GM21737 (cell line): ENCODE measurements around the gene EMILIN2.

Experiments used
- ATAC-seq: cut with Tn5 transposase; IDR thresholded peaks from one replicate; pipeline ENCODE4 v1.9.1; 2021; ENCODE audit warnings: mild to moderate bottlenecking, moderate library complexity; ENCODE audit not compliant: unreplicated experiment

Gene EMILIN2

DNA sequence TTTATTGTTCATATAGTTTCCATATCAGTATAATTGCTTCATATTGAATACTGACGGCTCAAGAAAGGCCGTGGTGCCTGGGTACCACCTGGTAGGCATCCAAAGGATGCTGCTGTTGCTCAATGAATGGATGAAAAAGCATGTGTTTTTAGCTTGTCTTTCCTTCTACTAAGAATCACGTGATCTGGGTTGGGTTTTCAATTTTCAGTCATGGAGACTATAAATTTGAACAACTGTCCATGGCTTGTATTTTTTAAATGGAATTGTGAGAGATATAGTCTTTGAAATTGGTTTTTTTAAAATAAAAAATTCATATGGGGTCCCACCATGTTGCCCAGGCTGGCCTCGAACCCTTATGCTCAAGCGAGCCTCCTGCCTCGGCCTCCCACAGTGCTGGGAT, 25.3 kb downstream of the EMILIN2 start:
- no peak for ATAC-seq

DNA sequence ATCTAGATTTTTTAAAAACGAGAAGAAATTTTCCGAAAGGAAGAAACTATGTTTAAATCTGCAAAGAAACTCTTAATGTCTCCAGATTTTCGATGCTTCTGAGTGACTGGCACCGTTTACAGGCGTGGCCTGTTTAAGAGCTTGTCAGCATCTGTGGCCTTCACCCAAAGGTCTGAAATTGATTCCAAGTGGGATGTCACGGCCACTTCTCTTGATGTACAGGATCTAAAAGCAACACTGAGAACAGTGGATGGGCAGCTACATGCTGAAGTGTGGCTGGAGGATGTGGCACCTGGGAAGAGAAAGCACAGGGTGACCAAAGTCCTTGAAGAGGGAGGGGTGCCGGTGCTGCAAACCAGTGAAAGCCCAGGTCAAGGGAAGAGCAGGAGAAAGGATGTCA, 28.0 kb downstream of the EMILIN2 start:
- no peak for ATAC-seq

DNA sequence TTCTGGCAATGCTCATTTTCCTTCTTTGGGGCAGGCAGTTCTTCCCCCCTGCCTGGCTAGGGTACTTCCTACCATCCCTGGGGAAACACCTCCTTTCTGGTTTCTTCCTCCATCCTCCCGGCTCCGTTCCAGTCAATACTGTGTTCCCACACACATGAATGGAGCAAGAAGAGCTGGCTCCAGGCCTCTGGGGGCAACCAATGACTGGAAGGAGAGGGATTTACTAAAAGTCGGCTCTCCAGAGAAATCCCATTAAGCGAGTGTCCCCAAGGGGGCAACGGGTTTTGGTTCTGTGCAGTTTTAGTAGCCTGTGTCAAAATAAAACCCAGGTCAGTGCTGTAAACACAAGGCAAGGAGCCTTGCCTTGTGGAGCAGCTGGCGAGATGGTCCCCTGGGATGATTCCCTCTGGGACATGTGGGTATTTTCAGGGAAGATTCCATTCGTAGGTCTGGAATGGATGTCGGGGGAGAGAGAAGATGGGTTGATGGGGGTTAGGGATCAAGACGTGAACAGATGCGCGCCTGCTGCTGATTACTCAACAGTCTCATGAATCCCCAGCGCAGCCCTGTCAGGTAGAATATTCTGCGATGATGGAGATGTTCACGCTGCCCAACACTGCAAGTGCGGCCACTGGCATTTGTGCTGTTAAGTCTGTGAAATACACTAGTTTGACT, 32.0 kb downstream of the EMILIN2 start:
- no peak for ATAC-seq

GRCh38 chr18:2879889-2880288, 33.1 kb downstream of the EMILIN2 start:
- ATAC-seq: no peak

DNA sequence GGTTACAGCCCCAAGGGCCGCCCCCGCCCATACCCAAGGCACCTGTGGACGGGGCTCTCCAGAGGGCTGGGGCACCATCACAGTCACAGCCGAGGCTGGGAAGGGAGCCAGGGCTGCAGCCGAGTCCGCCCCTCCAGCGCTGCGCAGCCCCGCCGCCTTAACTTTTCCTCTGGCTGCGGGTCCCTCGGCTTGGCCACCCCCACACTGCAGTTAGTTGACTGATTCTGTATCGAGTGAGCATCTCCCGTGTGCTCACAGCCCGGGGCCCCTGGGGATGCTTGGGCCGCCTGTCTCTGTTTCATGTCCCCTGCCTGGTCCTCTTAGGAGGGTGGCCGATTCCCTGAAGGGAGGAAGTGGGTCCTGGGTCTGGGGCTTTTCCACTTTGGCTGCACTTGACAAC, 33.7 kb downstream of the EMILIN2 start:
- no peak for ATAC-seq

DNA sequence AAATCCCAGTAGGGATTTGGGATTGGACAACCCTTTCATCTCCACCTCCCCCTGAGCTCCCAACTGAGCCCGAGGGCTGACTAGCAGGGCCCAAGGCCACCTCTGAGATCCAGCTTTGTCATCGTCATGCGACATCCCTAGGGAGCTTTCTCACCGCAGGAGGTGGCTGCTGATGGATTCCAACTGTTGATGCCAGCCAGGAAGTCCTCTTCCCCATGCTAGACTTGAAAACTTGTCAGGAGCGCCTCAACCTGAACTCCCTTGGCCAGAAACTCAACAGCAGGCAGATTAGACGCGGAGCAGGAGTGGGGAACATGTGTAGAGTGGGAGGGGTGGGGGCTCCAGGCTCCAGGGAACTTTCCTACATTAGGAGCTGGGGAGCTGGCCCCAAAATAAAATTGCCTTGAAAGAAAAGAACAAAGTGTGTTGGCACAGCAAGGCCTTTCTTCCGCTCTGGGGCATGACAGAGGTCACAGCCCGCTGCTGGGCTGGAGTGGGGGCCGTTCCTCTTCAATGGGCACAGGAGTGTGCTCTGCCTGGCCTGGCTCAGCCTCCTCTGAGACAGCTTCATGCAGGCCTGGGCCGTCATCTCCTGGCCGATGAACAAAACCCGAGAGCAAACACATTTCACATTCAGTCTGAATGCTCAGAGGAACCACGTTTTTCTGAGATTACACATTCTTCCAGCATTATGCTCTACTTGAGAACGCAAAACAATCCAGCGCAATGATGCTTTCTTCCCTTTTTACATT, 34.5 kb downstream of the EMILIN2 start:
- ATAC-seq: no peak

DNA sequence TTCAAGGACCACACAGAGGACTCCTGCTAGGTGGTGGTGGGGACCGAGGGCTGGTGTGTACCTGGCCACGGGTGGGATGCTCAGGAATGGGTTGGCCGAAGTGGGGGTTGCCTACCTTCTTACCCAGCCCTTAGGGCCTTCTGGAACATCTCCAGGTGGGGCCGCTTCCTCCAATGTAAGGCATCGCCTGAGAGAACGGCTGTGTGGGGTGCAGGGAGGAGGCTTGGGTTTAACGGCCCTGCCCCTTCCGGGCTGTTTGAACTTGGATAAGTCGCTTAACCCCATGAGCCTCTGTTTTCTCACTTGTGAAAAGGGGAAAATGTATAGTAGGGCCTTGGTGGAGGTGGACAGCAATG, 35.0 kb downstream of the EMILIN2 start:
- no peak for ATAC-seq

DNA sequence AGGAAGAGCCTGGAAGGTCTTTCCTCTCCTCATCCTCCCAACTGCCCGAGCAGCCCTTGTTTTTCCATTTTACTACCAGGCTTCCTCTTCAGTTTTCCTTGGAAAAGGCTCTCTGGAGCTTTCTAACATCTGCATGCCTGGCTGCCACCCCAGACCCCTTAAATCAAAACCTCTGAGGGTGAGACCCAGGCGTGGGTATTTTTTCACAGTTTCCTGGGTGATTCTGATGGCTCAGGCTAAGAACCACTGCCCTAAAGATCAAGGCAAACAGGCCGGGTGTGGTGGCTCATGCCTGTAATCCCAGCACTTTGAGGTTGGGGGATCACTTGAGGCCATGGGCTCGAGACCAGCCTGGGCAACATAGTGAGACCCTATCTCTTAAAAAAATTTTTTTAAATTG, 35.4 kb downstream of the EMILIN2 start:
- ATAC-seq: no peak

DNA sequence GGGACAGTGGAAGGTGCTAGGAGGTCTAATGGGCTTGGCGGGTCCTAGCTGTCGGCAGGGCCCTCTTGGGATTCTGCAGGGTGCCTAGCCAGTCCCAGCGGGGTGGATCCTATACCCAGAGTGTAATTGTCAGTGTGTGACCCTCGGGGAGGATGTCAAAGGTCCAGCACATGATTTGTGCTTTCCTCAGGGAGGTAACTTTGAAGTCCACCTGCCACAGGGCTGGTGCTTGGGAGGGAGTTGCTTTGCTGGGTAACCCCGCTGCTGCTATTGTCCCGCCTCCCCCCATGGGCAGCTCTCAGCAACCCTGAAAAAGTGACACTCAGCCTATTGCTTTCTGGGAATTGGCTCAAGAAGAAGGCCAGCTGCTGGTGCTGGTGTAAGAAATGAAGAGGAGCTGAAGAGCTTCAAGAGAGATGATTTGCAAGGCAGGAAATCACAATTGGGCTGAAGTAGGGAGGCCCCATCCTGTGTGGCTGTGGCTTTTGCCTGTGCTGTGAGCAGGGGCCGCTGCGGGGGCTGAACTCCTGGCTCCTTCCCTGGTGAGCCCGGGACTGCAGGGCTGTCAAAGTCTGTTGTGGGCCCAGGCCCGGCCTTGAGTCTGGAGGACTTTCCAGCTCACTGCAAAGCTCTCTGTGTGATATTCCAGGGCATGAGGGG, 36.4 kb downstream of the EMILIN2 start:
- no peak for ATAC-seq

DNA sequence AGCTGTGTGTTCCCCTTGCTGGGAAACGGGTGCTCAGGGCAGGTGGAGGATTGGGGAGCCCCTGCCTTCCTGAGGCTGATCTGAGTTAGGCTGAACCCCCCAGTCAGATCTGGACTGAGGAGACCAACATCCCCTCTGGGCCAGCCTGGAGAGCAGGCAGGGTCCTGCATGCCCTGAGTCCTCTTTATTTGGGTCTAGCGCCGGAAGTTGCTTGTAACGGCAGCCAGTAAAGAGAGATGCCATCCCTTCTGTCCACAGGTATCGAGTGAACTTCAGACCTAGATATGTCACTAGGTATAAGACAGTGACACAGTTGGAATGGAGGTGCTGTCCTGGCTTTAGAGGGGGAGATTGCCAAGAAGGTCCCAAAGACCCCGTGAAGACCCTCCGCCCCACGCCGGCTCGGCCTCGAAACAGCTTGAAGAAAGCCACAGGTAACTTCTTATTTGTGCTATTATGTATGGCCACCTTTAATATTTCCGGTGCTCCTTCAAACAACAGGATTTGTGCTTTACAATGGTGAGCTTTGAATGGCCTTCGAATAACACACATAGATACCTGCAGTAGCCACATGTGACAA, 38.0 kb downstream of the EMILIN2 start:
- ATAC-seq: no peak

GRCh38 chr18:2887470-2887869, 40.7 kb downstream of the EMILIN2 start:
- no peak for ATAC-seq

DNA sequence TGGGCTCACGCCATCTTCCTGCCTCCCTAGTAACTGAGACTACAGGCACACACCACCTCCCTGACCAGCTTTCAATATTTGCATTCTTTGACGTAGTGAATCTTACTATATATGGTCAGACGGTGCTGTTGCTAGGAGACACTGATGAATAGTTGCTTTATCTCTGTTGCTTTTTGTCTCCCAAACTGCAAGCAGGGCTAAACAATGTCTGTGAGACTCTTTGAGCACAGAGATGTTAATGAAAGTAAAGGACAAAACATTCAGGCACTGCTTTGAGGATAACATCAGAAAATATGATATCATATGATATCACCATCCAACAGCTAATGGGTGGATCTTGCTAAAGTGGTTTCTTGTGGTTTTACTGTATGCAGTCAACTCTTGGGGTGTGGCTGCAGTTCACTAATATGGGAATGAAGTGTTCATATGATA, 43.0 kb downstream of the EMILIN2 start:
- ATAC-seq: no peak

GRCh38 chr18:2890606-2891005, 43.8 kb downstream of the EMILIN2 start:
- ATAC-seq: no peak

DNA sequence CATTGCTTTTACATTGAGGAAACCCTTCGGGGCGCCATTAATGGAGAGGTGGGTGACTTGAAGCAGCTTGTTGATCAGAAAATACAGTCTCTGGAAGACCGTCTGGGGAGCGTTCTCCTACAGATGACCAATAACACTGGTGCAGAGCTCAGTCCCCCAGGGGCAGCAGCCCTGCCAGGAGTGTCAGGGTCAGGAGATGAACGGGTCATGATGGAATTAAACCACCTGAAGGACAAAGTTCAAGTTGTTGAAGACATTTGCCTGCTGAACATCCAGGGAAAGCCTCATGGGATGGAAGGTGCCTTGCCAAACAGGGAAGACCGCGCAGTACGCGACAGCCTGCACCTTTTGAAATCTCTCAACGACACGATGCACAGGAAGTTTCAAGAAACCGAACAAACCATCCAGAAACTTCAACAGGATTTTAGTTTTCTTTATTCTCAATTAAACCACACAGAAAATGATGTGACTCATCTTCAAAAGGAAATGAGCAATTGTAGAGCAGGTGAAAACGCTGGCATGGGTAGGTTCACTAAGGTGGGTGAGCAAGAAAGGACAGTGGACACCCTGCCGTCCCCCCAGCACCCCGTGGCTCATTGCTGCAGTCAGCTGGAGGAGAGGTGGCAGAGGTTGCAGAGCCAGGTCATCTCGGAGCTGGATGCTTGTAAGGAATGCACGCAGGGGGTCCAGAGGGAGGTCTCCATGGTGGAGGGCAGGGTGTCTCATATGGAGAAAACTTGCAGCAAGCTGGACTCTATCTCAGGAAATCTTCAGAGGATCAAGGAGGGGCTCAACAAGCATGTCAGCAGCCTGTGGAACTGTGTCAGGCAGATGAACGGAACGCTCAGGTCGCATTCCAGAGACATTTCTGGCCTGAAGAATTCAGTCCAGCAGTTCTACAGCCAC, 45.0 kb downstream of the EMILIN2 start:
- no peak for ATAC-seq

DNA sequence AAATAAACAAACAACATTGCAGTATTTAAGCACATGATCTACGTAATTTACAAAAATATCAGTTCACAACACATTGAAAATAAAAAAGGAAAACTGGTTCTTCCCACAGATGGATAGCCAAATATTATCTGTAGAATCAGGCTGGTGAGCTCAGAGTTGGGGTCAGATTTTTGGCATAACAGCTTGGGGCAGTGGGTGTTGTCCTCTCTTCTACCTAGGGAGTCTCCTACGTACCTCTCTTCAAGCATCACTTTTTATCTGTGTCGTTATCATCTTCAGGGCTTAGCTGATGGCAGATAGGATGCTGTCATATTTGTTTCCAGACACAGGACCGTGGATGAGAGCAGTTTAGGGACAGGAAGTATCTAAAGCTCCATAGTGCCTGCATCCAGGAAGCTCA, 46.2 kb downstream of the EMILIN2 start:
- no peak for ATAC-seq

- no peak for ATAC-seq
These were observed 46.9 kb downstream of the EMILIN2 start for GRCh38 chr18:2893676-2894075.

DNA sequence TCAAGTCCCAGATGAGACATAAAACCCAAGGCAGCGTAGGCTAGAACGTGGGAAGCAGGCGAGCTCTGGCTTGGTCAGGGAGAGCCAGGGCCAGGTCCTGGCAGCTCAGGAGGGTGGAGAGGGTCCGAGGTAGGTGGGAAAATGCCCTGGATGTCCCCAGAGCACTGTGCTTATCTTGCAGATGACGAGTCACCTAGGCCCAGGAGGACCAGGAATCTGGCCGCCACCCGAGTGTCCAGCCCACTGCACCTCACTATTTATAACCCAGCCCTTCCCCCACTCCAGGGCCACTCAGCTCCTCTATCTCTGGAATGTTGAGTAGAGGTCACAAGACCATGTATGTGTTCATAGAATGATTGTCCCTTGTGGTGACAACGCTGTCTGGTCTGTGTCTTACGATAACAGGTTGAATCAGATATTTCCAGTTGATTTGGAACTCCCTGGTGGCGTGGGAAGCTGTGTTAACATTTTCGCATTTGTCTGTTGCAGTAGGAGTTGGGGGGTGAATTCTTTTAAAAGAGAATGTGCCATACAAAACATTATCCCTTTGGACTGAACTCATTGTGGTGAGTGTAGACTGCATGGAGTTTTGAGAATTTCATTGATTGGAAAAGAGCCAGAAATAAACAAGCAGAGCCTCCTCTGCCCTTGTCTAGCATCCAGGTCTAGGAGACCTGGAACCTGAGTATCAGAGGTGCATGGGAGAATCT, 47.5 kb downstream of the EMILIN2 start:
- no peak for ATAC-seq

DNA sequence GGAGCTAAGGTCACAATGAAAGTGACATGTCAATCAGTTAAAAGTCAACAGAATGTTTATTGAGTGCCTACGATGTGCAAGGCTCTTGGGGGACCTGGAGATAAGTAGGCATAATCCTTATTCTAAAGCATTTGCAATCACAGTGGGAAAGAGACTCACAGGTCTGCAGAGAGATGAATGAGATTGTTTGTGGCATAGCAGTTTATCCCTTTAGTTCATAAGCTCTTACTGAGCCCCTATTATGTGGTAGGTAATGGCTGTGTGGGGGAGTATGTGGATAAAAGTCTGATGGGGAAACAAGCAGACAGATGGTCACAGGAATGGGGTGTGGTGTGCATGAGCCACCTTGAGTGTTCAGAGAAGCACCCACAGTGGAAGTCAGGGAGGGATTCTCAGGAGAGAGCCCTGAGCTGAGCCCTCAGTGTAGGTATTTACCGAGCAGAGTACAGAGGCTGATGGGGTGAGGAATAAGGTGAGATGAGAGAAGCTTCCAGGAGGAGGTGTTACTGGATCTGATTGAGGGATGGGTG, 48.1 kb downstream of the EMILIN2 start:
- no peak for ATAC-seq

- no peak for ATAC-seq
These were observed 48.6 kb downstream of the EMILIN2 start for GRCh38 chr18:2895391-2895790.

GRCh38 chr18:2896990-2897389, 50.2 kb downstream of the EMILIN2 start:
- ATAC-seq: no peak
